ENCODE measurements around the gene GTPBP2.
"Not testable (repeated sequence)": the region's sequence is repeated elsewhere in the genome, so short reads cannot be mapped to it uniquely, and the experiment has no call there.

The GTPBP2 gene

GRCh38 chr6:43665376-43665775, 36.3 kb upstream of the GTPBP2 start:
- Histone ChIP-seq H3K4me1 (peaks cover 11% of the 10 kb centered on the region), H3K27ac (no peak overlapping the region), H3K4me2 (no peak overlapping the region), H3K4me3 (no peak overlapping the region), H3K9ac (no peak overlapping the region), H4K20me1 (no peaks in the 10 kb centered on the region), H3K36me3 (peaks cover 19% of the 10 kb centered on the region), H3K27me3 (no peaks in the 10 kb centered on the region), H3K9me3 (peaks cover 16% of the 10 kb centered on the region)
- no peak for TF ChIP-seq Cebpa-rat (IDR thresholded peaks at IDR 0.05)

GRCh38 chr6:43662948-43663347, 33.9 kb upstream of the GTPBP2 start:
- not testable (repeated sequence) for H3K9ac ChIP-seq, H3K4me2 ChIP-seq, H3K36me3 ChIP-seq, H3K4me3 ChIP-seq, H3K27ac ChIP-seq, H3K27me3 ChIP-seq, H3K4me1 ChIP-seq, H4K20me1 ChIP-seq
- H3K9me3 ChIP-seq: peaks cover 37% of the 10 kb centered on the region

GRCh38 chr6:43658161-43658560, 29.1 kb upstream of the GTPBP2 start:
- Histone ChIP-seq H3K4me2 (no peak overlapping the region), H3K27ac (no peak overlapping the region), H3K9ac (no peak overlapping the region), H4K20me1 (no peaks in the 10 kb centered on the region), H3K36me3 (no peaks in the 10 kb centered on the region; the same call in 1 of the 2 replicates), H3K9me3 (peaks cover 37% of the 10 kb centered on the region), H3K4me3 (no peak overlapping the region), H3K4me1 (no peaks in the 10 kb centered on the region), H3K27me3 (no peaks in the 10 kb centered on the region)
- no peak for TF ChIP-seq Cebpa-rat (IDR thresholded peaks at IDR 0.05)

- TF ChIP-seq Cebpa-rat (IDR thresholded peaks at IDR 0.05): no peak
- H3K27ac ChIP-seq: no peak overlapping the region
- peaks cover 37% of the 10 kb centered on the region for H3K9me3 ChIP-seq
- no peak overlapping the region for H3K4me2 ChIP-seq
- no peak overlapping the region for H3K4me3 ChIP-seq
- H3K9ac ChIP-seq: no peak overlapping the region
- no peaks in the 10 kb centered on the region for H3K4me1 ChIP-seq
- H4K20me1 ChIP-seq: no peaks in the 10 kb centered on the region
- H3K27me3 ChIP-seq: no peaks in the 10 kb centered on the region
- H3K36me3 ChIP-seq: no peaks in the 10 kb centered on the region; the same call in 1 of the 2 replicates
These were observed 28.2 kb upstream of the GTPBP2 start for GRCh38 chr6:43657221-43657802.

- not testable (repeated sequence) for H3K4me3 ChIP-seq, H3K27me3 ChIP-seq
These were observed 23.8 kb upstream of the GTPBP2 start for GRCh38 chr6:43652822-43653221.

GRCh38 chr6:43648248-43648647, 19.2 kb upstream of the GTPBP2 start:
- TF ChIP-seq Cebpa-rat (IDR thresholded peaks at IDR 0.05): no peak
- Histone ChIP-seq H3K4me3 (no peak overlapping the region), H3K9ac (no peak overlapping the region), H3K27ac (no peak overlapping the region), H3K9me3 (no peaks in the 10 kb centered on the region), H3K4me1 (no peaks in the 10 kb centered on the region), H3K36me3 (peaks cover 3% of the 10 kb centered on the region; the same call in 1 of the 2 replicates), H4K20me1 (peaks cover 17% of the 10 kb centered on the region), H3K27me3 (no peaks in the 10 kb centered on the region), H3K4me2 (no peak overlapping the region)

More at GRCh38 chr6:43652822-43653221, 23.8 kb upstream of the GTPBP2 start:
- not testable (repeated sequence) for H3K4me1 ChIP-seq, H3K9me3 ChIP-seq, H3K4me2 ChIP-seq, H3K9ac ChIP-seq, H3K36me3 ChIP-seq, H3K27ac ChIP-seq, H4K20me1 ChIP-seq

- H3K4me2 ChIP-seq: no peak overlapping the region
- H3K9ac ChIP-seq: no peak overlapping the region
- no peak overlapping the region for H3K27ac ChIP-seq
- H3K4me1 ChIP-seq: no peaks in the 10 kb centered on the region
- H4K20me1 ChIP-seq: peaks cover 23% of the 10 kb centered on the region
- no peaks in the 10 kb centered on the region for H3K27me3 ChIP-seq
- peaks cover 9% of the 10 kb centered on the region for H3K36me3 ChIP-seq
- H3K4me3 ChIP-seq: no peak overlapping the region
- no peaks in the 10 kb centered on the region for H3K9me3 ChIP-seq
- TF ChIP-seq Cebpa-rat (IDR thresholded peaks at IDR 0.05): no peak
These were observed 18.5 kb upstream of the GTPBP2 start for GRCh38 chr6:43647613-43648012.

GRCh38 chr6:43645613-43645964, 16.5 kb upstream of the GTPBP2 start:
- no peak overlapping the region for H3K9ac ChIP-seq
- TF ChIP-seq Cebpa-rat (IDR thresholded peaks at IDR 0.05): no peak
- no peaks in the 10 kb centered on the region for H3K27me3 ChIP-seq
- no peak overlapping the region for H3K27ac ChIP-seq
- peaks cover 29% of the 10 kb centered on the region for H3K36me3 ChIP-seq
- no peak overlapping the region for H3K4me2 ChIP-seq
- peaks cover 44% of the 10 kb centered on the region for H4K20me1 ChIP-seq
- no peaks in the 10 kb centered on the region for H3K9me3 ChIP-seq
- H3K4me1 ChIP-seq: no peaks in the 10 kb centered on the region; the same call in 1 of the 2 replicates
- no peak overlapping the region for H3K4me3 ChIP-seq

GRCh38 chr6:43644940-43645612, 16.0 kb upstream of the GTPBP2 start, which contains the start of gene RSPH9:
Gene RSPH9, plus strand, starts transcription at chr6:43645036. Its CDS starts 63 bp downstream, at chr6:43645099.
- Histone ChIP-seq H3K9me3 (no peaks in the 10 kb centered on the region), H3K4me1 (peaks cover 5% of the 10 kb centered on the region), H3K9ac (no peak within 1 kb of the TSS), H3K27me3 (no peaks in the 10 kb centered on the region), H3K4me2 (no peak within 1 kb of the TSS), H3K36me3 (peaks cover 34% of the 10 kb centered on the region), H4K20me1 (peaks cover 49% of the 10 kb centered on the region), H3K4me3 (no peak within 1 kb of the TSS), H3K27ac (no peak within 1 kb of the TSS)
- TF ChIP-seq Cebpa-rat (IDR thresholded peaks at IDR 0.05): no peak

- Histone ChIP-seq H3K4me2 (no peak overlapping the region), H3K27ac (no peak overlapping the region), H3K9me3 (no peaks in the 10 kb centered on the region), H3K4me1 (peaks cover 44% of the 10 kb centered on the region), H4K20me1 (peaks cover 86% of the 10 kb centered on the region), H3K36me3 (peaks cover 68% of the 10 kb centered on the region), H3K9ac (no peak overlapping the region), H3K4me3 (no peak overlapping the region), H3K27me3 (no peaks in the 10 kb centered on the region)
- TF ChIP-seq Cebpa-rat (IDR thresholded peaks at IDR 0.05): no peak
These were observed 11.1 kb upstream of the GTPBP2 start for GRCh38 chr6:43639984-43640800.
